PFSK-1 (cell line): ENCODE data around the gene FSTL4.

Experiments
- FOXP2 ChIP-seq: optimal IDR thresholded peaks from 2 replicates; pipeline ENCODE3; 2011; ENCODE audit warnings: borderline replicate concordance, control low read depth, inconsistent platforms; ENCODE audit not compliant: insufficient read depth; ENCODE audit errors: extremely low read length, extremely low read depth
- POLR2AphosphoS5 ChIP-seq: IDR thresholded peaks from 2 replicates; pipeline ENCODE4 v1.6.1; 2012; ENCODE audit warnings: low read depth, mild to moderate bottlenecking, control low read depth, low read length, moderate library complexity
- SIN3A ChIP-seq: IDR thresholded peaks from 2 replicates; pipeline ENCODE4 v1.6.1; 2012; ENCODE audit warnings: mild to moderate bottlenecking, low read length, moderate library complexity, borderline replicate concordance; ENCODE audit not compliant: insufficient read depth
- TAF1 ChIP-seq: IDR thresholded peaks from 2 replicates; pipeline ENCODE4 v1.6.1; 2012; ENCODE audit warnings: low read length, control low read depth, borderline replicate concordance; ENCODE audit not compliant: insufficient read depth
- TF ChIP-seq, protein P1 (sequence below), 2 experiments: IDR thresholded peaks; 2 replicates each; pipeline versions ENCODE4 v1.6.1 to v1.8.0; 2011 to 2012; ENCODE audit warnings: low read depth in 2 of 2, low read length in 2 of 2, control low read depth in 1 of 2, inconsistent platforms in 1 of 2, mild to moderate bottlenecking in 1 of 2, moderate library complexity in 1 of 2; ENCODE audit not compliant: insufficient read depth in 1 of 2

FSTL4 gene

GRCh38 chr5:133228316-133228715 is 384.0 kb downstream of the FSTL4 start:
- no peak for TF ChIP-seq FOXP2
- TF ChIP-seq POLR2AphosphoS5, result no peak
- TF ChIP-seq SIN3A, result no peak
- TF ChIP-seq, protein P1, sequence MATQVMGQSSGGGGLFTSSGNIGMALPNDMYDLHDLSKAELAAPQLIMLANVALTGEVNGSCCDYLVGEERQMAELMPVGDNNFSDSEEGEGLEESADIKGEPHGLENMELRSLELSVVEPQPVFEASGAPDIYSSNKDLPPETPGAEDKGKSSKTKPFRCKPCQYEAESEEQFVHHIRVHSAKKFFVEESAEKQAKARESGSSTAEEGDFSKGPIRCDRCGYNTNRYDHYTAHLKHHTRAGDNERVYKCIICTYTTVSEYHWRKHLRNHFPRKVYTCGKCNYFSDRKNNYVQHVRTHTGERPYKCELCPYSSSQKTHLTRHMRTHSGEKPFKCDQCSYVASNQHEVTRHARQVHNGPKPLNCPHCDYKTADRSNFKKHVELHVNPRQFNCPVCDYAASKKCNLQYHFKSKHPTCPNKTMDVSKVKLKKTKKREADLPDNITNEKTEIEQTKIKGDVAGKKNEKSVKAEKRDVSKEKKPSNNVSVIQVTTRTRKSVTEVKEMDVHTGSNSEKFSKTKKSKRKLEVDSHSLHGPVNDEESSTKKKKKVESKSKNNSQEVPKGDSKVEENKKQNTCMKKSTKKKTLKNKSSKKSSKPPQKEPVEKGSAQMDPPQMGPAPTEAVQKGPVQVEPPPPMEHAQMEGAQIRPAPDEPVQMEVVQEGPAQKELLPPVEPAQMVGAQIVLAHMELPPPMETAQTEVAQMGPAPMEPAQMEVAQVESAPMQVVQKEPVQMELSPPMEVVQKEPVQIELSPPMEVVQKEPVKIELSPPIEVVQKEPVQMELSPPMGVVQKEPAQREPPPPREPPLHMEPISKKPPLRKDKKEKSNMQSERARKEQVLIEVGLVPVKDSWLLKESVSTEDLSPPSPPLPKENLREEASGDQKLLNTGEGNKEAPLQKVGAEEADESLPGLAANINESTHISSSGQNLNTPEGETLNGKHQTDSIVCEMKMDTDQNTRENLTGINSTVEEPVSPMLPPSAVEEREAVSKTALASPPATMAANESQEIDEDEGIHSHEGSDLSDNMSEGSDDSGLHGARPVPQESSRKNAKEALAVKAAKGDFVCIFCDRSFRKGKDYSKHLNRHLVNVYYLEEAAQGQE (IDR thresholded peaks at IDR 0.05; ENCODE audit: insufficient read depth in 1 of 2, low read depth in 2 of 2, low read length in 2 of 2), result no peak
- no peak for TF ChIP-seq TAF1

DNA sequence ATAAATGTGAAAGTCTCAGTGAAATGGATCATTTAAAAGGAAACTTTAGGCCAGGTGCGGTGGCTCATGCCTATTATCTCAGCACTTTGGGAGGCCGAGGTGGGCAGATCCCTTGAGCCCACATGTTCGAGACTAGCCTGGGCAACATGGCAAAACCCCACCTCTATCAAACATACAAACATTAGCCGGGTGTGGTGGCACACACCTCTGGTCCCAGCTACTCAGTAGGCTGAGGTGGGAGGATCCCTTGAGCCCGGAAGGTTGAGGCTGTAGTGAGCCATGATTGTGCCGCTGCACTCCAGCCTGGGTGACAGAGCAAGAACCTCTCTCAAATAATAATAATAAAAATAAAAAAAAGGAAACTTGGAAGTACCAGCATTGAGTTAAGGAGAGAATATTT is 384.4 kb downstream of the FSTL4 start:
- TF ChIP-seq, protein P1 (IDR thresholded peaks at IDR 0.05; ENCODE audit: insufficient read depth in 1 of 2, low read depth in 2 of 2, low read length in 2 of 2), result no peak
- TF ChIP-seq TAF1 (no peak), FOXP2 (no peak), POLR2AphosphoS5 (no peak), SIN3A (no peak)

DNA sequence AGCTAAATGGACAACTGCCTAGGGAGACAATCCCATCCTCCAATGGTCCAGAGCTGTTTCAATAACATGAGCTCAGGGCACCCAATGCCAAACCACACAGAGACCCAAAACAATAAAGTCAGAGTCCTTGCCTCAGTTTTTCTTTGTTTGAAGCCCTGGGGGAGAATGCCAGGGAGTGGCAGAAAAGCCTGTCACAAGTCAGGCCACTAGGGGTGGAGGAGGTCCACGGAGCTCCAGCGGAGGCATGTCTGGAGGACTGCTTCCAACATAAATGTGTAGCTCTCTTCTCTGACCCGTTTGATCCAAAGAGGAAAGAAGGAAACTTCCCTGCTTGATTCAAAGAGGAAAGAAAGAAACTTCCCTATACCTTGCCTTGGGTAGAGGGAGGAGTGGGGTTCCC is 385.3 kb downstream of the FSTL4 start:
- TF ChIP-seq SIN3A (no peak), POLR2AphosphoS5 (no peak), FOXP2 (no peak), TAF1 (no peak)
- TF ChIP-seq, protein P1 (IDR thresholded peaks at IDR 0.05; ENCODE audit: insufficient read depth in 1 of 2, low read depth in 2 of 2, low read length in 2 of 2), result no peak

DNA sequence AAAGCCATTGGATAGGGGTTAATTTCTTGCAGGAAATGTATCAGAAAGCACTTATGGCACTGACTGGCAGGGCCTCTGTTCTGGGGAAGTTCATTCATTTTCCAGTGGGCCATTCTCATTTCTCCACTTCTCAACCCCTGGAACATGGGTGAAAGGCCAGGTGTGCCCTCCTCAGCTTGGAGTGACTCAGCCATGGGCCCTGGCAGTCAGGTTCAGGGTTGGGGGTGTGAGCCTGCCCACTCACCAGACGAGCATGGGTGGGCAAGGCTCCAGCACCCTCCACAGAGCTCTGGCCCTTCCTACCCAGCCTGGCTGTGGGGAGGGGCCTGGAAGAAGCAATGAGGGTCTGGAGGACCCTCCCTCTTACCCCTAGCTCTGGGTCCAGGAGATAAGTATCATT is 386.2 kb downstream of the FSTL4 start:
- TF ChIP-seq SIN3A (no peak), FOXP2 (no peak), TAF1 (no peak), POLR2AphosphoS5 (no peak)
- TF ChIP-seq, protein P1 (IDR thresholded peaks at IDR 0.05; ENCODE audit: insufficient read depth in 1 of 2, low read depth in 2 of 2, low read length in 2 of 2), result no peak

- TF ChIP-seq SIN3A (no peak), TAF1 (no peak), POLR2AphosphoS5 (no peak), FOXP2 (no peak)
- TF ChIP-seq, protein P1 (IDR thresholded peaks at IDR 0.05; ENCODE audit: insufficient read depth in 1 of 2, low read depth in 2 of 2, low read length in 2 of 2), result no peak
Observed at GRCh38 chr5:133225671-133226152, 386.6 kb downstream of the FSTL4 start.
